Common myeloid progenitor, CD34-positive (primary cell): ENCODE results near the gene ASTN1.

Experiments used
- CTCF ChIA-PET: fragments of 350-600 bp; sonication (Branson Sonifier 250); formaldehyde crosslinking; loops from one replicate; lab custom pipeline; 2021; ENCODE audit warnings: antibody characterized with exemption; lab: Charles Lee
- POLR2A ChIA-PET: fragments of 350-600 bp; sonication (Branson Sonifier 250); formaldehyde crosslinking; loops from one replicate; lab custom pipeline; 2021; ENCODE audit warnings: antibody characterized with exemption; lab: Charles Lee
- DNase-seq, 3 donors: peaks; one replicate each; pipeline versions ENCODE4 v3.0.0 to v3.0.0-alpha.2; 2013
- H3K27ac ChIP-seq, 2 experiments: 1 replicate in 1 of 2; 2 replicates in 1 of 2; pipeline ENCODE4 v1.7.0; 2013; ENCODE audit warnings: inconsistent platforms in 2 of 2, low read length in 2 of 2, mild to moderate bottlenecking in 2 of 2, low read depth in 1 of 2, moderate library complexity in 1 of 2; ENCODE audit not compliant: severe bottlenecking in 2 of 2, insufficient read depth in 1 of 2, poor library complexity in 1 of 2
- H3K27me3 ChIP-seq, 5 experiments: replicated peaks in 2 of 5; 1 replicate in 3 of 5; 2 replicates in 2 of 5; pipeline versions ENCODE4 v1.6.1 to v1.7.0; 2013; ENCODE audit warnings: low read length in 4 of 5, mild to moderate bottlenecking in 2 of 5, moderate library complexity in 2 of 5, inconsistent platforms in 1 of 5; ENCODE audit not compliant: insufficient read depth in 5 of 5, control insufficient read depth in 4 of 5
- H3K36me3 ChIP-seq, 4 experiments: 1 replicate in 2 of 4; 2 replicates in 2 of 4; pipeline versions ENCODE4 v1.6.1 to v1.7.0; 2013; ENCODE audit warnings: low read length in 3 of 4, control low read depth in 1 of 4, mild to moderate bottlenecking in 1 of 4; ENCODE audit not compliant: control insufficient read depth in 4 of 4, insufficient read depth in 4 of 4
- H3K4me1 ChIP-seq, 4 experiments: 1 replicate in 3 of 4; 2 replicates in 1 of 4; pipeline versions ENCODE4 v1.6.1 to v1.7.1; 2013; ENCODE audit warnings: low read length in 3 of 4, mild to moderate bottlenecking in 3 of 4, control low read depth in 1 of 4, inconsistent platforms in 1 of 4, moderate library complexity in 1 of 4; ENCODE audit not compliant: control insufficient read depth in 4 of 4, insufficient read depth in 4 of 4; ENCODE audit errors: control extremely low read depth in 1 of 4
- H3K4me3 ChIP-seq, 7 experiments: 1 replicate in 4 of 7; 2 replicates in 3 of 7; pipeline versions ENCODE4 v1.5.1 to v1.7.0; 2013; ENCODE audit warnings: mild to moderate bottlenecking in 7 of 7, low read length in 6 of 7, moderate library complexity in 6 of 7, inconsistent platforms in 2 of 7, low read depth in 2 of 7, control low read depth in 1 of 7; ENCODE audit not compliant: insufficient read depth in 4 of 7, control insufficient read depth in 1 of 7; ENCODE audit errors: extremely low read depth in 1 of 7
- H3K9me3 ChIP-seq, 5 experiments: 1 replicate in 4 of 5; 2 replicates in 1 of 5; pipeline versions ENCODE4 v1.6.1 to v1.7.1; 2013; ENCODE audit warnings: low read length in 4 of 5, mild to moderate bottlenecking in 2 of 5, inconsistent platforms in 1 of 5, low read depth in 1 of 5, moderate library complexity in 1 of 5; ENCODE audit not compliant: control insufficient read depth in 4 of 5, insufficient read depth in 2 of 5; ENCODE audit errors: control extremely low read depth in 1 of 5
- WGBS: methylation state at CpG from one replicate; pipeline ENCODE4 v1.1.5; 2013; ENCODE audit not compliant: insufficient coverage; 5-methylcytosine and 5-hydroxymethylcytosine counted together

ASTN1 gene

DNA sequence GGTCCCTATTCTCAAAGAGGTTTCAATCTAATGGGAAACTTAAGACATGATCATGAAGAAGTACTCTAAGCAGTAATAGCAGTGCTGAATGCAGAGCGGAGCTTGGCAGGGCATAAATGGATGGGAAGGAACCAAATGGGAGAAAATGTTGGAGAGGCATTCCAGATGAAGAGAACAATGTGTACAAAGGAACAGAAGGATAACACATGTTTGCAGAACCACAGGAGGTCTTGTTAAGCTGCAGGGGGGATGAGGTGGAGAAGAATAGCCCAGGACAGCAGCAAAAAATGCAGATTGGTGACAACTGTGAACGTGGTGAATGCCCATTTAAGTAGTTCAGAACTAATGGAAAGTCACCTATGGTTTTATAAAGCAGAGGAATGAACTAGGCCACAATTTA is 99.1 kb downstream of the ASTN1 start:
- POLR2A ChIA-PET: no interaction called here
- Histone ChIP-seq H3K36me3 (no peaks in the 10 kb centered on the region), H3K27ac (no peak overlapping the region), H3K4me1 (no peaks in the 10 kb centered on the region), H3K27me3 (no peaks in the 10 kb centered on the region), H3K4me3 (no peak overlapping the region), H3K9me3 (no peaks in the 10 kb centered on the region)
- 58% methylated on average over 2 of the region's 2 CpGs for WGBS
- DNase-seq: no peak
- CTCF ChIA-PET: no interaction called here

DNA sequence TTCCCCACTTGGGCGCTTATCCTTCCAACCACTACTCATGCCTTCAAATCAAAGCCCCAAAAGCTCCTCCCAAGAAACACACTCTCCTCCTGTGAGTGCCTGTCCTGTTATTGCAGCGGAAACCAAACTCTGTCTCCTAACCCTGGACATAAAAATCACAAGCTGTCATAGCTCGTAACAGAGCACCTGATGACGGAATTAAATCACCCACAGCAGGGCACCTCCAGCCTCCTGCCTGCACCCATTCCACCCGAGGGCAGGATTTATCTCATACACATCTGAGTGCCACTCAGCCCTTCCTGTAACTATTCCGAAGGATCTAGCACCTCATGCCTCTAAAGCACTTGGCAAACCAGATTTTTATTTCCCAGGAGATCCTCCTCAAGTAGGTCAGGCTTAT is 100.9 kb downstream of the ASTN1 start:
- H3K27ac ChIP-seq: no peak overlapping the region

DNA sequence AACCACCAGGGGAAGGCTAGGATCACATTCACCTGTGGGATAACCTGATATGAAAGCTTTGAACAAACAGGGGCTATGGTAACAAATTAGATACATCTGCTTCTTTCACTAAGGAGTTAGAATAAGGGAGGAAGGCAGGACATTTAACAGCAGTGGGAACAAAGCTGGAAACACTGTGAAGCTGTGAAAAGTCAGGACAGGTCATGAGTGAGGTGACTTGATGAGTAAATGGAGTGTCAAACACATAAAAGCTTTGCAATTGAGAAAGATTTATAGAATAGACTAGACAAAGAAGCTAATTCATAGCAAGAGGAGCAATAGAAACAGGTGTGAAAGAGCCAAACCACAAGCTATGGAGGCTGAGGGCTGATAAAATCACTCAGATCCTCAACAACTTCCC is 110.0 kb downstream of the ASTN1 start:
- POLR2A ChIA-PET: no interaction called here
- CTCF ChIA-PET: no interaction called here

More for the DNA sequence above, 100.9 kb downstream of the ASTN1 start:
- Histone ChIP-seq H3K27me3 (no peaks in the 10 kb centered on the region), H3K4me1 (no peaks in the 10 kb centered on the region), H3K9me3 (no peaks in the 10 kb centered on the region), H3K4me3 (no peak overlapping the region), H3K36me3 (no peaks in the 10 kb centered on the region)
- ChIA-PET POLR2A (no interaction called here), CTCF (no interaction called here)
- WGBS: 91% methylated on average over 5 of the region's 6 CpGs
- DNase-seq: no peak

DNA sequence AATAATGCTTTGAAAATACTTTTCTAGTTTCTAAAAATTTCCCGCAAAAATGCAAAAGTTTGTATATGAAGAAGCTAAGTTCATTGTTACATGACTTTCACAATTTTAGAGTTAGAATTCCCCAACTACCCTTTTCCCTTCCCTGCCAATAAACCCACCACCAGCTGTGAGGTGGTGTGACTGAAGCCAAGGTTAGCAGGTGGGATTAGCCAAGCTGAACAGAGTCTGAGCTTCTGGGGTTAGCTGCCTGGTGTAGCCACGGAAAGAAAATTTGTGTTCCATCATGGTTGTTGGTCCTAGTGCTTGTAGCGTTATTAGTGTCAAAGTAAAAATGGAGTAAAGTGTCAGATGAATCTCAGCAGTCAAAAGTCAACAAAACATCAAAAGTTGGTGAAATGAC is 110.9 kb downstream of the ASTN1 start:
- Histone ChIP-seq H3K9me3 (no peaks in the 10 kb centered on the region), H3K27ac (no peak overlapping the region), H3K27me3 (no peaks in the 10 kb centered on the region), H3K4me3 (no peak overlapping the region), H3K4me1 (no peaks in the 10 kb centered on the region), H3K36me3 (no peaks in the 10 kb centered on the region)
- DNase-seq: no peak
- POLR2A ChIA-PET: no interaction called here
- WGBS: 90% methylated on average over 2 of the region's 3 CpGs
- CTCF ChIA-PET: interaction anchor here (0.6 kb wide), 1 partner anchor 1038 kb away, joined by 3 read pairs; no protein-coding TSS in a partner anchor

More for the DNA sequence above, 110.0 kb downstream of the ASTN1 start:
- no peaks in the 10 kb centered on the region for H3K4me1 ChIP-seq
- no peak for DNase-seq
- no peaks in the 10 kb centered on the region for H3K27me3 ChIP-seq
- no peak overlapping the region for H3K4me3 ChIP-seq
- no peak overlapping the region for H3K27ac ChIP-seq
- no peaks in the 10 kb centered on the region for H3K36me3 ChIP-seq
- H3K9me3 ChIP-seq: no peaks in the 10 kb centered on the region

DNA sequence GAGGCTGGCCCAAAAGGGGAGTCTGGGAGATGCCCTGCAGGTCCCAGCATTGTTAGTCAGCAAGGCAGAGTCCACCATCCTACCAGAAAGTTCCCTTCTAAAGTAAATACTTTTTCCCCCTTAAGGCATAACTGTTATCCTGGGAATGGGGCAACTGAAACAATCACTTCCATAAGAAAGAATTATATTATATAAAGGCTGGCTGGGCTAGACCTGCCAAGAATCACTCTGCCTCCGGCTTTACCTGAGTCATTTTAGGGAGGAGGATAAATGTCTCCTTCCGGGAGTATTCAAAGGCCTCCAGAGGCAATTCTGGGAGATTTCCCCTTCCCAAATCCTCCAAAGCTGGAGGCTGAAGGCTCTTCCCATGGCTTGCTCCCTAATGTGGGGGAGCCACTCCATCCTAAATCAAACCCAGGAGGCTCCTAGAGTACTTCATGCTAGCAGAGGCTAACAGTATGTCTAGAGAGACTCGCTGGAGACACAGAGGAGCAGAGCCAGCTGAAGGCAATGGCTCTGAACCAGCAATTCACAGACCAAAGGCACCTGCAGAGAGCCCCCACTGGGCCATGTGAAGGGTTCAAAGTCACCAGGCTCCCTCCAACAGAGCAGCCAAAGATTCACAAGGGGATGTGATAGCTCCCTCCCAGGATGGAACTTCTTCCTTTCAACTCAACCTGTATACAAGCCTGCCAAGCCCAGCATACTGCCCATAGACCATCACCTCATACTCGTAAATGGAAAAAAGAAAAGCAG is 116.0 kb downstream of the ASTN1 start:
- Histone ChIP-seq H3K27ac (no peak overlapping the region), H3K27me3 (peaks cover 0 to 2% (median 0%) of the 10 kb centered on the region in 5 experiments), H3K4me3 (no peak overlapping the region), H3K36me3 (no peaks in the 10 kb centered on the region), H3K9me3 (peaks cover 0 to 3% (median 0%) of the 10 kb centered on the region in 5 experiments), H3K4me1 (no peaks in the 10 kb centered on the region)
- 68% methylated on average over 3 of the region's 4 CpGs for whole genome bisulfite sequencing
- CTCF ChIA-PET: no interaction called here
- no peak for DNase-seq
- POLR2A ChIA-PET: no interaction called here

DNA sequence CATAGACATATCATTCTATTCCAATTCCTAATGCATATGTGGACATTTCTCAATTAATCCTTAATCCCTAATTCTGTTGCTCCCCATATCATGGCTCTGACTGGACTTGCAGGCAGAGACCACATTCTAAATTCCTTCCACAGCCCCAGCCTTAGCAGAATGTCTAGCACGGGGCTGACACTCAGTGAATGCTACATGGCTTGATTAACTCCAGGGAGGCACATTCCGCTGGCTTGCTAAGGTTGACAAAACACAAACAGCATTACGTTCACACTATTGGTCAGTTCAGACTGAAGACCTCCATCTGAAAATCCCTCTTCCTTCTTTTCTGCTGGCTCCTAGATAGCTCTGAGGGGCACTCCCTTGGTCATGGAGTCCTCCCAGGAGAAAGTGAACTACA is 119.4 kb downstream of the ASTN1 start:
- CTCF ChIA-PET: no interaction called here
- Histone ChIP-seq H3K9me3 (peaks cover 0 to 3% (median 0%) of the 10 kb centered on the region in 5 experiments), H3K27ac (no peak overlapping the region), H3K36me3 (no peaks in the 10 kb centered on the region), H3K4me3 (no peak overlapping the region), H3K27me3 (peaks cover 0 to 2% (median 0%) of the 10 kb centered on the region in 5 experiments), H3K4me1 (no peaks in the 10 kb centered on the region)
- POLR2A ChIA-PET: no interaction called here
- no peak for DNase-seq
- WGBS: 89% methylated on average over 3 of the region's 3 CpGs

DNA sequence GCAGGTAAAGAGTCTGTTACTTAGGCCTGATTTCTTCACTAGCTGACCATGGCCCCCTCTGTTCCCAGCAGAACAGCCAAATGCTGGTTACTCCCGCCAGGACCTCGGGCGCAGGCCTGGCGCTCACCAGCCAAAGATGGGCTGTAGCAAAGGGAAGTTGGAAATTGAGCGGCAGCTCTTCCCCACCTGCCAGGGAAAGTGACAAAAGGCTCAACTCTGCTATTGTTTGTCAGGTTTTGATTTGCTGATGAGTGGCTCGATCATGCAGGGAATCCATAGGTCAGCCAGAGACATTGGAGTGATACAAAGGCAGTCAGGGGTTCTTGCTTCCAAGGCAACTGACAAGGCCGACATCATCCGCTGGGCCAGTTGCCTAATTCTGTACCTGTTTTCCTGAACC is 120.1 kb downstream of the ASTN1 start:
- ChIA-PET CTCF (no interaction called here), POLR2A (no interaction called here)

More for the DNA sequence above, 120.1 kb downstream of the ASTN1 start:
- DNase-seq: no peak
- Histone ChIP-seq H3K4me1 (no peaks in the 10 kb centered on the region), H3K27me3 (peaks cover 0 to 2% (median 0%) of the 10 kb centered on the region in 5 experiments), H3K36me3 (no peaks in the 10 kb centered on the region), H3K9me3 (peaks cover 0 to 3% (median 0%) of the 10 kb centered on the region in 5 experiments), H3K4me3 (no peak overlapping the region), H3K27ac (no peak overlapping the region)
- 75% methylated on average over 3 of the region's 8 CpGs for WGBS
